OCI-LY3 (cell line): Measurements from ENCODE around the gene YARS2.

Source experiments
- EZH2phosphoT487 ChIP-seq: fragments of 200-600 bp; shearing (Covaris generic); IDR thresholded peaks from 2 replicates; pipeline ENCODE4 v1.6.1; 2018; ENCODE audit warnings: antibody characterized with exemption, mixed run types, low read depth
- TF ChIP-seq, protein P1 (sequence below): fragments of 200-600, 300-600 bp; sonication (generic); IDR thresholded peaks from 2 replicates; pipeline ENCODE4 v1.5.1; 2014; ENCODE audit warnings: antibody characterized with exemption, low read length, low read depth

DNA sequence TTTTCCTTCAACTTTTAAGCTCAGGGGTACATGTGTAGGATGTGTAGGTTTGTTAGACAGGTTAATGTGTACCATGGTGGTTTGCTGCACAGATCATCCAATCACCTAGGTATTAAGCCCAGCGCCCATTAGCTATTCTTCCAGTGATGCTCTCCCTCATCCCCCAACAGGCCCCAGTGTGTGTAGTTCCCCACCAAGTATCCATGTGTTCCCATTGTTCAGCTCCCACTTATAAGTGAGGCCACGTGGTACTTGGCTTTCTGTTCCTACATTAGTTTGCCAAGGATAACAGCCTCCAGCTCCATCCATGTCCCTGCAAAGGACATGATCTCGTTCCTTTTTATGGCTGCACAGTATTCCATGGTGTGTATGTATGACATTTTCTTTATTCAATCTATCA lies 48.6 kb upstream of the YARS2 start:
- TF ChIP-seq, protein P1, sequence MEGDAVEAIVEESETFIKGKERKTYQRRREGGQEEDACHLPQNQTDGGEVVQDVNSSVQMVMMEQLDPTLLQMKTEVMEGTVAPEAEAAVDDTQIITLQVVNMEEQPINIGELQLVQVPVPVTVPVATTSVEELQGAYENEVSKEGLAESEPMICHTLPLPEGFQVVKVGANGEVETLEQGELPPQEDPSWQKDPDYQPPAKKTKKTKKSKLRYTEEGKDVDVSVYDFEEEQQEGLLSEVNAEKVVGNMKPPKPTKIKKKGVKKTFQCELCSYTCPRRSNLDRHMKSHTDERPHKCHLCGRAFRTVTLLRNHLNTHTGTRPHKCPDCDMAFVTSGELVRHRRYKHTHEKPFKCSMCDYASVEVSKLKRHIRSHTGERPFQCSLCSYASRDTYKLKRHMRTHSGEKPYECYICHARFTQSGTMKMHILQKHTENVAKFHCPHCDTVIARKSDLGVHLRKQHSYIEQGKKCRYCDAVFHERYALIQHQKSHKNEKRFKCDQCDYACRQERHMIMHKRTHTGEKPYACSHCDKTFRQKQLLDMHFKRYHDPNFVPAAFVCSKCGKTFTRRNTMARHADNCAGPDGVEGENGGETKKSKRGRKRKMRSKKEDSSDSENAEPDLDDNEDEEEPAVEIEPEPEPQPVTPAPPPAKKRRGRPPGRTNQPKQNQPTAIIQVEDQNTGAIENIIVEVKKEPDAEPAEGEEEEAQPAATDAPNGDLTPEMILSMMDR = no peak
- TF ChIP-seq EZH2phosphoT487 = no peak
